BLaER1 (cell line): ENCODE measurements around the gene SPC24.
"Not testable (repeated sequence)": the region's sequence is repeated elsewhere in the genome, so short reads cannot be mapped to it uniquely, and the experiment has no call there.

Experiments
- H3K27ac ChIP-seq: shearing (Covaris generic); formaldehyde crosslinking; 2 replicates; pipeline ENCODE4 v1.8.1; 2022
- H3K27me3 ChIP-seq: shearing (Covaris generic); formaldehyde crosslinking; 2 replicates; pipeline ENCODE4 v1.8.1; 2022
- H3K36me3 ChIP-seq: shearing (Covaris generic); formaldehyde crosslinking; 2 replicates; pipeline ENCODE4 v1.8.1; 2022
- H3K4me1 ChIP-seq: shearing (Covaris generic); formaldehyde crosslinking; 2 replicates; pipeline ENCODE4 v1.8.1; 2022
- H3K4me2 ChIP-seq: shearing (Covaris generic); formaldehyde crosslinking; 2 replicates; pipeline ENCODE4 v1.8.1; 2022
- H3K4me3 ChIP-seq: shearing (Covaris generic); formaldehyde crosslinking; 2 replicates; pipeline ENCODE4 v1.8.1; 2022
- H3K9ac ChIP-seq: shearing (Covaris generic); formaldehyde crosslinking; 2 replicates; pipeline ENCODE4 v1.8.1; 2022
- H3K9me3 ChIP-seq: shearing (Covaris generic); formaldehyde crosslinking; 2 replicates; pipeline ENCODE4 v1.8.1; 2022
- H4K20me1 ChIP-seq: shearing (Covaris generic); formaldehyde crosslinking; 2 replicates; pipeline ENCODE4 v1.8.1; 2022
- Cebpa-rat ChIP-seq: shearing (Covaris generic); IDR thresholded peaks from 2 replicates; pipeline ENCODE4 v1.8.1; 2022

The SPC24 gene

GRCh38 chr19:11116507-11116906 is 39.1 kb downstream of the SPC24 start:
- H3K27ac ChIP-seq = no peak overlapping the region
- peaks cover 100% of the 10 kb centered on the region for H3K36me3 ChIP-seq
- H3K27me3 ChIP-seq = no peaks in the 10 kb centered on the region
- H3K9me3 ChIP-seq = no peaks in the 10 kb centered on the region
- no peak overlapping the region for H3K4me3 ChIP-seq
- no peak overlapping the region for H3K4me2 ChIP-seq
- no peak for TF ChIP-seq Cebpa-rat
- no peaks in the 10 kb centered on the region for H3K4me1 ChIP-seq
- no peak overlapping the region for H3K9ac ChIP-seq
- H4K20me1 ChIP-seq = peaks cover 72% of the 10 kb centered on the region

GRCh38 chr19:11115895-11116446 is 39.6 kb downstream of the SPC24 start:
- no peak for TF ChIP-seq Cebpa-rat
- Histone ChIP-seq H3K4me3 (no peak overlapping the region), H3K4me2 (no peak overlapping the region), H3K9ac (no peak overlapping the region), H3K4me1 (no peaks in the 10 kb centered on the region), H3K27me3 (no peaks in the 10 kb centered on the region), H3K27ac (no peak overlapping the region), H3K9me3 (no peaks in the 10 kb centered on the region), H4K20me1 (peaks cover 70% of the 10 kb centered on the region), H3K36me3 (peaks cover 100% of the 10 kb centered on the region)

- H3K27me3 ChIP-seq = no peaks in the 10 kb centered on the region
- H3K27ac ChIP-seq = no peak overlapping the region
- no peak overlapping the region for H3K9ac ChIP-seq
- TF ChIP-seq Cebpa-rat = no peak
- no peak overlapping the region for H3K4me3 ChIP-seq
- peaks cover 61% of the 10 kb centered on the region for H4K20me1 ChIP-seq
- H3K9me3 ChIP-seq = no peaks in the 10 kb centered on the region
- H3K36me3 ChIP-seq = peaks cover 100% of the 10 kb centered on the region
- no peak overlapping the region for H3K4me2 ChIP-seq
- H3K4me1 ChIP-seq = no peaks in the 10 kb centered on the region
Observed at GRCh38 chr19:11115042-11115441, 40.5 kb downstream of the SPC24 start.

GRCh38 chr19:11113140-11113708 is 42.4 kb downstream of the SPC24 start:
- Histone ChIP-seq H3K27me3 (no peaks in the 10 kb centered on the region), H3K27ac (no peak overlapping the region), H3K9ac (no peak overlapping the region), H4K20me1 (peaks cover 49% of the 10 kb centered on the region), H3K9me3 (no peaks in the 10 kb centered on the region), H3K36me3 (peaks cover 100% of the 10 kb centered on the region), H3K4me2 (no peak overlapping the region), H3K4me1 (no peaks in the 10 kb centered on the region), H3K4me3 (no peak overlapping the region)
- no peak for TF ChIP-seq Cebpa-rat

- no peak for TF ChIP-seq Cebpa-rat
- Histone ChIP-seq H3K4me3 (no peak overlapping the region), H3K36me3 (peaks cover 100% of the 10 kb centered on the region), H3K9ac (no peak overlapping the region), H4K20me1 (peaks cover 49% of the 10 kb centered on the region), H3K9me3 (no peaks in the 10 kb centered on the region), H3K27ac (no peak overlapping the region), H3K4me1 (no peaks in the 10 kb centered on the region), H3K27me3 (no peaks in the 10 kb centered on the region), H3K4me2 (no peak overlapping the region)
Observed at GRCh38 chr19:11111771-11112144, 43.8 kb downstream of the SPC24 start.

- peaks cover 100% of the 10 kb centered on the region for H3K36me3 ChIP-seq
- H3K4me2 ChIP-seq = no peak overlapping the region
- H3K27me3 ChIP-seq = no peaks in the 10 kb centered on the region
- no peak overlapping the region for H3K4me3 ChIP-seq
- no peak overlapping the region for H3K9ac ChIP-seq
- no peaks in the 10 kb centered on the region for H3K4me1 ChIP-seq
- peaks cover 50% of the 10 kb centered on the region for H4K20me1 ChIP-seq
- H3K9me3 ChIP-seq = no peaks in the 10 kb centered on the region
- TF ChIP-seq Cebpa-rat = no peak
- no peak overlapping the region for H3K27ac ChIP-seq
Observed at GRCh38 chr19:11111117-11111770, 44.3 kb downstream of the SPC24 start.

GRCh38 chr19:11108746-11109145 is 46.8 kb downstream of the SPC24 start:
- no peak overlapping the region for H3K4me3 ChIP-seq
- H3K9me3 ChIP-seq = no peaks in the 10 kb centered on the region
- no peak overlapping the region for H3K9ac ChIP-seq
- no peak for TF ChIP-seq Cebpa-rat
- peaks cover 48% of the 10 kb centered on the region for H4K20me1 ChIP-seq
- H3K4me1 ChIP-seq = no peaks in the 10 kb centered on the region
- peaks cover 100% of the 10 kb centered on the region for H3K36me3 ChIP-seq
- H3K4me2 ChIP-seq = no peak overlapping the region
- no peak overlapping the region for H3K27ac ChIP-seq
- no peaks in the 10 kb centered on the region for H3K27me3 ChIP-seq

- Histone ChIP-seq H3K27me3 (no peaks in the 10 kb centered on the region), H3K4me3 (no peak overlapping the region), H3K4me2 (no peak overlapping the region), H3K9ac (no peak overlapping the region), H3K9me3 (no peaks in the 10 kb centered on the region), H3K36me3 (peaks cover 100% of the 10 kb centered on the region), H4K20me1 (peaks cover 55% of the 10 kb centered on the region), H3K4me1 (no peaks in the 10 kb centered on the region), H3K27ac (no peak overlapping the region)
- no peak for TF ChIP-seq Cebpa-rat
Observed at GRCh38 chr19:11106477-11106876, 49.1 kb downstream of the SPC24 start.

- H3K9me3 ChIP-seq = no peaks in the 10 kb centered on the region
- no peaks in the 10 kb centered on the region for H3K27me3 ChIP-seq
- peaks cover 4% of the 10 kb centered on the region for H3K4me1 ChIP-seq
- H3K36me3 ChIP-seq = peaks cover 100% of the 10 kb centered on the region
- H3K4me2 ChIP-seq = no peak overlapping the region
- TF ChIP-seq Cebpa-rat = no peak
- H3K4me3 ChIP-seq = no peak overlapping the region
- no peak overlapping the region for H3K9ac ChIP-seq
- peaks cover 65% of the 10 kb centered on the region for H4K20me1 ChIP-seq
- H3K27ac ChIP-seq = no peak overlapping the region
Observed at GRCh38 chr19:11105014-11105636, 50.5 kb downstream of the SPC24 start.

GRCh38 chr19:11103667-11104066 is 51.9 kb downstream of the SPC24 start:
- H3K36me3 ChIP-seq = peaks cover 97% of the 10 kb centered on the region
- peaks cover 15% of the 10 kb centered on the region for H3K4me1 ChIP-seq
- not testable (repeated sequence) for H3K4me2 ChIP-seq, H3K27me3 ChIP-seq, H3K9ac ChIP-seq, H3K4me3 ChIP-seq, H3K27ac ChIP-seq, H3K9me3 ChIP-seq
- H4K20me1 ChIP-seq = peaks cover 80% of the 10 kb centered on the region
